K562 (cell line): ENCODE data around the gene TRNAU1AP. TPM values are rescaled to one million over a fixed set of nuclear protein-coding genes. Genes with fewer than 3 reads are reported as not detected.

Experiments
- ATAC-seq: fragments of 200-7000 bp; cut with Tn5 transposase; 3 replicates; pipeline ENCODE4 v1.9.1; 2020; ENCODE audit warnings: moderate library complexity
- BruUV-seq: library from RNA; stranded (reverse); fragments of 400-500 nt; replicated peaks from 2 replicates; lab custom pipeline; 2021; lab: Mats Ljungman, UMichigan
- CTCF ChIA-PET: fragments of 300-600 bp; formaldehyde crosslinking; extraction: SDS; loops from one replicate; lab custom pipeline; 2021; ENCODE audit warnings: low intra/inter-chr PET ratio; lab: Yijun Ruan, JAX
- POLR2A ChIA-PET: fragments of 300-600, 350-650 bp; sonication (Branson Sonifier 250); formaldehyde crosslinking; extraction: SDS; loops from one replicate; lab custom pipeline; 2021; ENCODE audit warnings: antibody characterized with exemption, inconsistent platforms; lab: Yijun Ruan, JAX
- DNase-seq, 4 experiments: peaks; one replicate each; pipeline versions ENCODE4 v3.0.0 to v3.0.0-alpha.2; 2011 to 2018; ENCODE audit warnings: low spot score in 3 of 4, mixed read lengths in 3 of 4; ENCODE audit errors: extremely low read depth in 1 of 4
- FAIRE-seq: peaks from 2 replicates; lab custom pipeline; 2011; peaks lifted over from hg19 to GRCh38; lab: Jason Lieb, UNC
- H2AFZ ChIP-seq: 2 replicates; pipeline ENCODE4 v1.6.0; 2011; ENCODE audit warnings: low read depth, low read length, control low read depth, inconsistent platforms
- H3K27ac ChIP-seq: fragments of 200-600 bp; 3 replicates; pipeline ENCODE4 v1.8.0; 2011; ENCODE audit warnings: low read depth, mild to moderate bottlenecking, control low read depth, inconsistent platforms, low read length, moderate library complexity, mixed read lengths; ENCODE audit errors: extremely low read depth
- H3K27me3 ChIP-seq, 2 experiments: fragments of 300-600 bp in 1 of 2; 2 replicates in 1 of 2; 3 replicates in 1 of 2; pipeline versions ENCODE4 v1.6.0 to v1.8.0; 2011; ENCODE audit warnings: inconsistent platforms in 2 of 2, low read length in 2 of 2, mild to moderate bottlenecking in 1 of 2, mixed read lengths in 1 of 2, moderate library complexity in 1 of 2; ENCODE audit not compliant: control insufficient read depth in 2 of 2, insufficient read depth in 2 of 2
- H3K36me3 ChIP-seq: fragments of 300-600 bp; 3 replicates; pipeline ENCODE4 v1.8.0; 2011; ENCODE audit warnings: mild to moderate bottlenecking, low read length, inconsistent platforms; ENCODE audit not compliant: control insufficient read depth, insufficient read depth
- H3K4me1 ChIP-seq, 2 experiments: fragments of 200-600 bp in 1 of 2; replicated peaks in 1 of 2; 2 replicates in 1 of 2; 3 replicates in 1 of 2; pipeline versions ENCODE4 v1.5.1 to v1.8.0; 2011; ENCODE audit warnings: inconsistent platforms in 2 of 2, low read length in 2 of 2, mild to moderate bottlenecking in 1 of 2, mixed read lengths in 1 of 2, moderate library complexity in 1 of 2; ENCODE audit not compliant: control insufficient read depth in 2 of 2, insufficient read depth in 2 of 2
- H3K4me2 ChIP-seq: 2 replicates; pipeline ENCODE4 v1.6.1; 2011; ENCODE audit warnings: low read length, control low read depth, inconsistent platforms, mixed read lengths; ENCODE audit not compliant: insufficient read depth
- H3K4me3 ChIP-seq: fragments of 200-600 bp; sonication (generic), shearing (Covaris generic); 2 replicates; pipeline ENCODE4 v1.5.1; 2016; ENCODE audit warnings: control low read depth, inconsistent platforms
- H3K79me2 ChIP-seq: fragments of 200-600 bp; 3 replicates; pipeline ENCODE4 v1.8.0; 2011; ENCODE audit warnings: low read length, inconsistent platforms; ENCODE audit not compliant: control insufficient read depth, insufficient read depth
- H3K9ac ChIP-seq, 2 experiments: 2 replicates each; pipeline versions ENCODE4 v1.6.0 to v1.6.1; 2011; ENCODE audit warnings: low read depth in 2 of 2, low read length in 2 of 2, control low read depth in 1 of 2, inconsistent platforms in 1 of 2, mild to moderate bottlenecking in 1 of 2, mixed read lengths in 1 of 2; ENCODE audit not compliant: insufficient read depth in 1 of 2
- H3K9me1 ChIP-seq: one replicate; pipeline ENCODE4 v1.6.0; 2011; ENCODE audit warnings: inconsistent platforms, mild to moderate bottlenecking, low read length, moderate library complexity; ENCODE audit not compliant: control insufficient read depth, insufficient read depth
- H3K9me3 ChIP-seq: replicated peaks from 2 replicates; pipeline ENCODE4 v1.5.1; 2011; ENCODE audit warnings: low read depth, low read length, inconsistent platforms; ENCODE audit not compliant: control insufficient read depth, insufficient read depth
- H4K20me1 ChIP-seq: replicated peaks from 2 replicates; pipeline ENCODE4 v1.6.1; 2011; ENCODE audit warnings: low read length, inconsistent platforms, mixed read lengths; ENCODE audit not compliant: control insufficient read depth, insufficient read depth
- ATF1 ChIP-seq, 2 experiments: fragments of 450-650 bp in 1 of 2; IDR thresholded peaks; 2 replicates each; pipeline ENCODE4 v1.6.1; 2016; ENCODE audit warnings: missing compliant biosample characterization in 1 of 2, missing genetic modification characterization in 1 of 2
- BACH1 ChIP-seq: fragments of 200-800 bp; sonication (Bioruptor generic); IDR thresholded peaks from 2 replicates; pipeline ENCODE4 v1.6.1; 2016; ENCODE audit warnings: missing genetic modification characterization, missing compliant biosample characterization
- DACH1 ChIP-seq: fragments of 450-650 bp; IDR thresholded peaks from 2 replicates; pipeline ENCODE4 v1.6.1; 2018; ENCODE audit not compliant: partially characterized antibody
- ESRRB ChIP-seq: fragments of 250-450 bp; sonication (Bioruptor Pico); IDR thresholded peaks from 2 replicates; pipeline ENCODE4 v1.5.0; 2020; ENCODE audit warnings: mild to moderate bottlenecking, moderate library complexity, borderline replicate concordance
- FOXA1 ChIP-seq: fragments of 450-650 bp; IDR thresholded peaks from 2 replicates; pipeline ENCODE4 v1.6.1; 2016; ENCODE audit warnings: mild to moderate bottlenecking, borderline replicate concordance
- FOXP1 ChIP-seq: sonication (generic); formaldehyde crosslinking; IDR thresholded peaks from 2 replicates; pipeline ENCODE4 v1.8.0; 2022; ENCODE audit warnings: mild to moderate bottlenecking, missing genetic modification reagents
- FUS ChIP-seq: fragments of 200-400 bp; formaldehyde crosslinking; optimal IDR thresholded peaks from 2 replicates; pipeline ENCODE3; 2017; ENCODE audit warnings: low read depth, low read length
- GATA2 ChIP-seq: sonication (generic); formaldehyde crosslinking; IDR thresholded peaks from 2 replicates; pipeline ENCODE4 v1.4.0; 2020; ENCODE audit warnings: mild to moderate bottlenecking, missing genetic modification reagents
- RBM17 ChIP-seq: fragments of 200-400 bp; formaldehyde crosslinking; IDR thresholded peaks from 2 replicates; pipeline ENCODE4 v1.6.1; 2017; ENCODE audit warnings: low read depth, mild to moderate bottlenecking, low read length, borderline replicate concordance
- ZFX ChIP-seq: sonication (generic); formaldehyde crosslinking; IDR thresholded peaks from 2 replicates; pipeline ENCODE4 v1.8.0; 2022; ENCODE audit warnings: mild to moderate bottlenecking, missing genetic modification reagents, moderate library complexity
- ZNF134 ChIP-seq: fragments of 250-450 bp; sonication (Bioruptor Pico); conservative IDR thresholded peaks from 2 replicates; pipeline ENCODE4 v1.4.0; 2020
- ZNF140 ChIP-seq: fragments of 250-450 bp; sonication (Bioruptor Pico); IDR thresholded peaks from 2 replicates; pipeline ENCODE4 v1.8.0; 2021; ENCODE audit warnings: moderate library complexity, mild to moderate bottlenecking, inconsistent platforms
- ZNF282 ChIP-seq: sonication (generic); formaldehyde crosslinking; IDR thresholded peaks from 2 replicates; pipeline ENCODE4 v1.8.1; 2023; ENCODE audit warnings: missing genetic modification reagents
- WGBS: fragments of 100-300 bp; shearing (Covaris generic); methylation state at CpG from one replicate; pipeline ENCODE4 v1.1.6; 2016; ENCODE audit warnings: low coverage, mixed read lengths; ENCODE audit not compliant: insufficient coverage; ENCODE audit errors: missing lambda C conversion rate; 5-methylcytosine and 5-hydroxymethylcytosine counted together
- in situ Hi-C: fragments of 300-500 bp; cut with MboI; formaldehyde crosslinking; loops from 4 replicates; pipeline ENCODE4 v1.15.0; 2018; ENCODE audit warnings: inconsistent platforms, mixed read lengths
- intact Hi-C: fragments of 100-400 bp; cut with micrococcal nuclease; formaldehyde crosslinking; loops from 2 replicates; pipeline ENCODE4 v1.14.2; 2022
- polyA plus RNA-seq, 8 experiments: library from polyadenylated mRNA; depleted of rRNA in 4 of 8; stranded (reverse) in 5 of 8; unstranded in 3 of 8; fragments of >200 nt; fragmentation: Nextera tagmentation in 2 of 8; fragmentation: Illumina TruSeq in 1 of 8; extraction: Ambion mirVana in 2 of 8; extraction: Trizol in 1 of 8; gene quantifications; 2 replicates each; pipeline versions ENCODE4 v1.2.1 to v1.2.3, GENCODE V29; 2011 to 2014; ENCODE audit warnings: inconsistent platforms in 1 of 8, missing spikeins in 1 of 8
- total RNA-seq, 7 experiments: library from RNA; depleted of rRNA in 6 of 7; stranded (reverse); fragments of >200 nt in 6 of 7; fragmentation: Illumina TruSeq in 2 of 7; extraction: Trizol in 2 of 7; gene quantifications; 2 replicates each; pipeline versions ENCODE4 v1.2.1 to v1.2.3, GENCODE V29; 2011 to 2021; ENCODE audit warnings: low replicate concordance in 1 of 7
- TF ChIP-seq, protein P1 (sequence below): fragments of 250-450 bp; sonication (Bioruptor Pico); IDR thresholded peaks from 2 replicates; pipeline ENCODE4 v1.5.1; 2021; ENCODE audit warnings: mild to moderate bottlenecking

TRNAU1AP gene
- total and polyA plus RNA-seq, 9 of the 15 experiments (the other 6 are each of a cell fraction or from before 2014, with no cell fraction given), result 34.9 to 110 (median 46.3) TPM

DNA sequence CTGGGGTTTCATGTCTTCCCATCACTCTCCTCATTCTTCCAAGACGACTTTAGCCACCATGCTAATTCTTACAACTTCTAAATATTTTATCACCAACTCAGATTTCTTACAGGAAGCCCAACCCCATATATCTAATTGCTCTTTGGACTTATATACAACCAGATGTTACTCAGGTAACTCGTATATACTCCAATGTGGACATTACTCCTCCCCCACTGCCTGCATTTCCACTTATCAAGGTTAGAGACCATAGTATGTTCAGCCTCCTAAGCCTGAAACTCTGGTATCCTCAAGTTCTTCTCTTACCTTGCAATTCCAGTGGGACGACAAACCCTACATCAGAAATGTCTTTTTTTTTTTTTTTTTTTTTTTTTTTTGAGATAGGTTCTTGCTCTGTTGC lies 49.8 kb upstream of the TRNAU1AP start:
- WGBS, result 49% methylated on average over 3 of the region's 3 CpGs
- no TSS peak for BruUV-seq
- H3K4me1 ChIP-seq, result peaks cover 15 to 18% of the 10 kb centered on the region in 2 experiments; a peak in 4 of 5 replicates
- H3K4me3 ChIP-seq, result no peak overlapping the region
- H3K9ac ChIP-seq, result no peak overlapping the region
- H3K9me3 ChIP-seq, result no peaks in the 10 kb centered on the region; the same call in 1 of the 2 replicates
- POLR2A ChIA-PET, result interaction anchor here (1.0 kb wide), 1 partner anchor 79 kb away, joined by 3 read pairs; no protein-coding TSS in a partner anchor
- H3K36me3 ChIP-seq, result peaks cover 25% of the 10 kb centered on the region
- intact Hi-C loops, result no loop called here
- H3K79me2 ChIP-seq, result peaks cover 41% of the 10 kb centered on the region
- H3K27me3 ChIP-seq, result no peaks in the 10 kb centered on the region
- no peak overlapping the region for H3K27ac ChIP-seq
- no peak overlapping the region for H3K4me2 ChIP-seq
- H3K9me1 ChIP-seq, result no peaks in the 10 kb centered on the region
- H2AFZ ChIP-seq, result no peak overlapping the region
- TF ChIP-seq ESRRB (CRISPR knock-in tag), result no peak
- TF ChIP-seq, all 486 proteins: peak for 0
- in situ Hi-C loops, result no loop called here
- no peak for DNase-seq
- H4K20me1 ChIP-seq, result peaks cover 6% of the 10 kb centered on the region; the same call in 1 of the 2 replicates
- FAIRE-seq, result no peak
- no peak for ATAC-seq
- CTCF ChIA-PET, result no interaction called here

DNA sequence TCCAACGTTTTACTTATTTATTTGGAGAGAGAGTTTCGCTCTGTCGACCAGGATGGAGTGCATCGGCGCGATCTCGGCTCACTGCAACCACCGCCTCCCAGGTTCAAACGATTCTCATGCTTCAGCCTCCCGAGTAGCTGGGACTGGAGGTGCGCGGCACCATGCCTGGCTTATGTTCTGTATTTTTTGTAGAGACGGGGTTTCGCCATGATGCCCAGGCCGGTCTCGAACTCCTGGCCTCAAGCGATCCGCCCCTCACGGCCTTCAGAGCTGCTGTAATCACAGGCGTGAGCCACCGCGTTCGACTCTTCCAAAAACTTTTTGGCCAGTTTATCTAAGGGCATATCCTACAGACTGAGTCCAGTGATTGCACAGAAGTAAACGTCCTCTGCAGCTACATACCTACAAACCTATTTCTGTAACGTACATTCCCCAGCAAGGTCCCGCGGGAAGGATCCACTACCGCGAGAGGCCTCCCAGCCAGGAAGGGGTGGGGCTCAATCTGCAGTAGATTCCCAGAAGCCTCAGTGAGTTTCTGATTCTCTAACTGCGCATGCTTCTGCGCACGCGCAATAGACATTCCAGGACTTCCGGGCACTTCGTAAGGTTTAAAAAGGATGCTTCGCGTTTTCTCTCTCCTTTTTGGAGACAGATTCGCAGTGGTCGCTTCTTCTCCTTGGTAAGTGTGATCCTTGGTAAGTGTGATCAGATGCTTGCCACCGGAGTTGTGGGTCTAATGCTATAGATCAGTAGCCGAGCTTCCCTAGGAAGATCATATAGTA lies 47.3 kb upstream of the TRNAU1AP start, which contains the start of gene RCC1:
Gene RCC1, plus strand, starts transcription at position 638 of the 782 bp plus-strand sequence. CDS start 23,824 bp downstream, outside the sequence.
- H2AFZ ChIP-seq, result peak within 1 kb of the TSS; percentile 94
- peak; percentile 81 for ATAC-seq
- intact Hi-C loops (no loop called here), in situ Hi-C loops (no loop called here)
- H3K4me3 ChIP-seq, result peak within 1 kb of the TSS; percentile 87
- no peaks in the 10 kb centered on the region for H3K27me3 ChIP-seq
- no peaks in the 10 kb centered on the region; the same call in 1 of the 2 replicates for H3K9me3 ChIP-seq
- H3K36me3 ChIP-seq, result peaks cover 45% of the 10 kb centered on the region
- peaks cover 22% of the 10 kb centered on the region for H4K20me1 ChIP-seq
- WGBS, result under 1% methylated on average over 41 of the region's 41 CpGs
- ChIA-PET CTCF (interaction anchor here (0.9 kb wide), 1 partner anchor 98 kb away, joined by 3 read pairs; no protein-coding TSS in a partner anchor), POLR2A (interaction anchor here (0.5 to 13.0 kb wide), 51 partner anchors 8 to 830 kb away, joined by 3 to 201 read pairs (median 5); partner anchors contain the start of genes ATP5IF1, MED18, RNU11 and TRNAU1AP)
- H3K9me1 ChIP-seq, result peaks cover 3% of the 10 kb centered on the region
- peak within 1 kb of the TSS; percentile 99 for H3K4me2 ChIP-seq
- peak; percentile 98 for FAIRE-seq
- peak within 1 kb of the TSS; percentile 97 to 100 for H3K9ac ChIP-seq
- TSS peak; percentile 99 for BruUV-seq
- H3K27ac ChIP-seq, result peak within 1 kb of the TSS; percentile 94
- peaks cover 11 to 29% of the 10 kb centered on the region in 2 experiments; a peak in 4 of 5 replicates for H3K4me1 ChIP-seq
- H3K79me2 ChIP-seq, result peaks cover 65% of the 10 kb centered on the region
- peak; percentile 95 to 99 (median 96) for DNase-seq
- TF ChIP-seq BACH1 (tag) (no peak), ZFX (CRISPR knock-in tag) (peak; percentile 88), DACH1 (no peak), RBM17 (no peak), FOXA1 (no peak), FUS (no peak), ATF1 (CRISPR knock-in tag; IDR thresholded peaks at IDR 0.05) (no peak), ATF1 (tag; IDR thresholded peaks at IDR 0.05) (peak; percentile 70), ZNF134 (CRISPR knock-in tag) (peak; percentile 37; the same call in 1 of the 2 replicates), ZNF140 (CRISPR knock-in tag) (no peak), ZNF282 (CRISPR knock-in tag) (no peak), GATA2 (CRISPR knock-in tag) (no peak), FOXP1 (CRISPR knock-in tag) (0 out of 2 replicates have a peak, but pooled peaks have one; percentile 54)
- TF ChIP-seq, protein P1, sequence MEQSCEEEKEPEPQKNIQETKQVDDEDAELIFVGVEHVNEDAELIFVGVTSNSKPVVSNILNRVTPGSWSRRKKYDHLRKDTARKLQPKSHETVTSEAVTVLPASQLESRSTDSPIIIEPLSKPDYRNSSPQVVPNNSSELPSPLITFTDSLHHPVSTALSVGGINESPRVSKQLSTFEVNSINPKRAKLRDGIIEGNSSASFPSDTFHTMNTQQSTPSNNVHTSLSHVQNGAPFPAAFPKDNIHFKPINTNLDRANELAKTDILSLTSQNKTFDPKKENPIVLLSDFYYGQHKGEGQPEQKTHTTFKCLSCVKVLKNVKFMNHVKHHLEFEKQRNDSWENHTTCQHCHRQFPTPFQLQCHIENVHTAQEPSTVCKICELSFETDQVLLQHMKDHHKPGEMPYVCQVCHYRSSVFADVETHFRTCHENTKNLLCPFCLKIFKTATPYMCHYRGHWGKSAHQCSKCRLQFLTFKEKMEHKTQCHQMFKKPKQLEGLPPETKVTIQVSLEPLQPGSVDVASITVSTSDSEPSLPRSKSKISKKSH (CRISPR knock-in tag), result no peak
